MM.1S (cell line): ENCODE data around the gene NCKAP5.

Source experiments
- EZH2 ChIP-seq: fragments of 300-600 bp; sonication (generic); optimal IDR thresholded peaks from 2 replicates; pipeline ENCODE3; 2017; ENCODE audit warnings: low read depth, mild to moderate bottlenecking, antibody characterized with exemption, low read length, mixed read lengths
- EZH2phosphoT487 ChIP-seq: fragments of 300-600 bp; sonication (generic); IDR thresholded peaks from 2 replicates; pipeline ENCODE4 v1.6.1; 2018; ENCODE audit warnings: antibody characterized with exemption, low read length
- TF ChIP-seq, protein P1 (sequence below): fragments of 300-600 bp; sonication (generic); IDR thresholded peaks from 2 replicates; pipeline ENCODE4 v1.5.1; 2016; ENCODE audit warnings: antibody characterized with exemption, low read length, mixed read lengths

DNA sequence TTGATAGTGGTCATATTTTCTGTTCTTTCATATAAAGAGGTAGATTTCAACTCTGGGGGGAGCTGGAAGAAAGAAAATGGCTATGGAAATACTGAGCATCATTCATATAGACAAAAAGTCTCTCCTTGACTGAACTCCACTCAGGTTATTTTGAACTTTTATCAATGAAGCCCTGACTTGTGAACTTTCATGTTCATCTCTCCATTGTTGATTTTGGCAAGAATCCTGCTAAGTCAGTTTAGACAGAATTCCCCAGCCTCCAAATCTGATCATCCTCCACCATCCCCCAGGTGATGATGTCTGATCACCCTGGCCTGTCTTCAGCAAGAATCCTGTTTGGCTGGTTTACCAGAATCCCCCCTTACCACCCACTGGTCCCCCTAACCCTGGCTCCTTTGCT, 395.0 kb downstream of the NCKAP5 start:
- TF ChIP-seq, protein P1, sequence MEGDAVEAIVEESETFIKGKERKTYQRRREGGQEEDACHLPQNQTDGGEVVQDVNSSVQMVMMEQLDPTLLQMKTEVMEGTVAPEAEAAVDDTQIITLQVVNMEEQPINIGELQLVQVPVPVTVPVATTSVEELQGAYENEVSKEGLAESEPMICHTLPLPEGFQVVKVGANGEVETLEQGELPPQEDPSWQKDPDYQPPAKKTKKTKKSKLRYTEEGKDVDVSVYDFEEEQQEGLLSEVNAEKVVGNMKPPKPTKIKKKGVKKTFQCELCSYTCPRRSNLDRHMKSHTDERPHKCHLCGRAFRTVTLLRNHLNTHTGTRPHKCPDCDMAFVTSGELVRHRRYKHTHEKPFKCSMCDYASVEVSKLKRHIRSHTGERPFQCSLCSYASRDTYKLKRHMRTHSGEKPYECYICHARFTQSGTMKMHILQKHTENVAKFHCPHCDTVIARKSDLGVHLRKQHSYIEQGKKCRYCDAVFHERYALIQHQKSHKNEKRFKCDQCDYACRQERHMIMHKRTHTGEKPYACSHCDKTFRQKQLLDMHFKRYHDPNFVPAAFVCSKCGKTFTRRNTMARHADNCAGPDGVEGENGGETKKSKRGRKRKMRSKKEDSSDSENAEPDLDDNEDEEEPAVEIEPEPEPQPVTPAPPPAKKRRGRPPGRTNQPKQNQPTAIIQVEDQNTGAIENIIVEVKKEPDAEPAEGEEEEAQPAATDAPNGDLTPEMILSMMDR = no peak
- TF ChIP-seq EZH2phosphoT487 (no peak), EZH2 (no peak)
